ENCODE measurements around the gene CCR5.

Gene CCR5

DNA sequence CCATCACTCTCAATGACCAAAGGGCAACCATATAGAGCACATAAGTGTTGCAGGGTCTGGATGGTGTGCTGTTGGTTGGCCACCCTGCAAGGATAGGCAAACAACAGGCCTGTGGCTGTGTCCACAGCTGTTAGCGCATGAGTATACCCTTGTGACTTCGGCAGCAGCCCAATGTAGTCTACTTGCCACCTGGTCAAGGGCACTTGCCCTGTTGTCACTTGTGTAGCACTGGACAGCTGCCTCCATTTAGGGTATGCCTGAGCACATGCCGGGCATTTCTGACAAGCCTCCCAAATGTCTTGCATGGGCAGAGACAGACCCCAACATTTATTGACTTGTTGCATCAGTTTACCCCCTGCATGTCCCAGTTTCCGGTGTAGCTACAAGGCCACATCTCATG is 49.1 kb downstream of the CCR5 start:
- TF ChIP-seq, protein P1, sequence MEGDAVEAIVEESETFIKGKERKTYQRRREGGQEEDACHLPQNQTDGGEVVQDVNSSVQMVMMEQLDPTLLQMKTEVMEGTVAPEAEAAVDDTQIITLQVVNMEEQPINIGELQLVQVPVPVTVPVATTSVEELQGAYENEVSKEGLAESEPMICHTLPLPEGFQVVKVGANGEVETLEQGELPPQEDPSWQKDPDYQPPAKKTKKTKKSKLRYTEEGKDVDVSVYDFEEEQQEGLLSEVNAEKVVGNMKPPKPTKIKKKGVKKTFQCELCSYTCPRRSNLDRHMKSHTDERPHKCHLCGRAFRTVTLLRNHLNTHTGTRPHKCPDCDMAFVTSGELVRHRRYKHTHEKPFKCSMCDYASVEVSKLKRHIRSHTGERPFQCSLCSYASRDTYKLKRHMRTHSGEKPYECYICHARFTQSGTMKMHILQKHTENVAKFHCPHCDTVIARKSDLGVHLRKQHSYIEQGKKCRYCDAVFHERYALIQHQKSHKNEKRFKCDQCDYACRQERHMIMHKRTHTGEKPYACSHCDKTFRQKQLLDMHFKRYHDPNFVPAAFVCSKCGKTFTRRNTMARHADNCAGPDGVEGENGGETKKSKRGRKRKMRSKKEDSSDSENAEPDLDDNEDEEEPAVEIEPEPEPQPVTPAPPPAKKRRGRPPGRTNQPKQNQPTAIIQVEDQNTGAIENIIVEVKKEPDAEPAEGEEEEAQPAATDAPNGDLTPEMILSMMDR (IDR thresholded peaks at IDR 0.05; ENCODE audit: insufficient read depth, low read depth, low read length, missing control alignments), result no peak
- no peak for DNase-seq (ENCODE audit: low read depth)
- H3K4me3 ChIP-seq (ENCODE audit: low read depth, low read length), result no peak overlapping the region

GRCh38 chr3:46420931-46421330 is 50.2 kb downstream of the CCR5 start:
- no peak for DNase-seq (ENCODE audit: low read depth)
- no peak overlapping the region for H3K4me3 ChIP-seq (ENCODE audit: low read depth, low read length)
- TF ChIP-seq, protein P1 (IDR thresholded peaks at IDR 0.05; ENCODE audit: insufficient read depth, low read depth, low read length, missing control alignments), result no peak

DNA sequence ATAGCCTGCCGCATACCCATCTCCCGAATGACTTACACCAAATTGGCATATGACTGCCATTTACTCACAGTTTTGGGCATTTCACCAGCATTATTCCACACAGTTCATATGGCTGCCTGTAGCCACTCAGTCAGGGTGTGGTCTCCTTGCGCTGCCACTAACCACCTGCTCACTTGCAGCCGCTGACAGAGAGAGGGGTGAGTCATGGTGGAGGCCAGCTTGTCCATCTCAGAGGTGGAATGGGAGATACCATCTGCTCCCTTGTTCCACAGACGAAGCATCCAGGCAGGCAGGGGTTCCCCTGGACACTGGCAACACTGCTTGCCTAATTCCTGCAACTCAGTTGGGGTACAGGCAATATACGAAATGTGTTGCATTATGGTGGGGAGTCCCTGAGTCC is 51.9 kb downstream of the CCR5 start:
- TF ChIP-seq, protein P1 (IDR thresholded peaks at IDR 0.05; ENCODE audit: insufficient read depth, low read depth, low read length, missing control alignments), result no peak
- DNase-seq (ENCODE audit: low read depth), result no peak
- H3K4me3 ChIP-seq (ENCODE audit: low read depth, low read length), result no peak overlapping the region

GRCh38 chr3:46423588-46423987 is 52.8 kb downstream of the CCR5 start:
- H3K4me3 ChIP-seq (ENCODE audit: low read depth, low read length), result no peak overlapping the region
- no peak for DNase-seq (ENCODE audit: low read depth)
- TF ChIP-seq, protein P1 (IDR thresholded peaks at IDR 0.05; ENCODE audit: insufficient read depth, low read depth, low read length, missing control alignments), result no peak

Measured in GM12865 (cell line).